ENCODE measurements around the gene ACKR3. TPM values are rescaled to one million over a fixed set of nuclear protein-coding genes. Genes with fewer than 3 reads are reported as not detected.

Gene ACKR3
- total and polyA plus RNA-seq, 2 of the 4 experiments (the other 2 are of a cell fraction): not detected

- intact Hi-C loops (cut with micrococcal nuclease): loop anchor here (5.0 kb wide), 1 partner anchor 459 kb away; no protein-coding TSS in a partner anchor
- CTCF ChIA-PET: no interaction called here
- no peak overlapping the region for H4K5ac ChIP-seq (ENCODE audit: low read depth, low read length)
- in situ Hi-C loops (cut with MboI; ENCODE audit: low sequenced_read_pairs): no loop called here
- no peak overlapping the region for H3K18ac ChIP-seq (ENCODE audit: low read depth, low read length)
- BruUV-seq (replicated peaks): no TSS peak
- H3K4me2 ChIP-seq (ENCODE audit: low read depth, low read length): peak overlapping the region; percentile 59; the same call in 1 of the 2 replicates
- H3K4me1 ChIP-seq (ENCODE audit: control insufficient read depth, insufficient read depth, low read length): no peaks in the 10 kb centered on the region; the same call in 1 of the 2 replicates
- no peak overlapping the region for H2BK15ac ChIP-seq (ENCODE audit: low read depth, low read length)
- no peak overlapping the region for H4K8ac ChIP-seq (ENCODE audit: low read depth in 2 of 2, low read length in 2 of 2)
- H3K56ac ChIP-seq (ENCODE audit: extremely low read depth, insufficient read depth, low read length): no peak overlapping the region
- H3K23ac ChIP-seq (ENCODE audit: low read depth, low read length): no peak overlapping the region
- H3K27me3 ChIP-seq (ENCODE audit: control insufficient read depth, insufficient read depth, low read length): peaks cover 60% of the 10 kb centered on the region
- no peaks in the 10 kb centered on the region; the same call in 1 of the 2 replicates for H3K9me3 ChIP-seq (ENCODE audit: control insufficient read depth, insufficient read depth, low read length)
- H2BK120ac ChIP-seq (ENCODE audit: low read depth, low read length): no peak overlapping the region
- H2AK5ac ChIP-seq (ENCODE audit: low read depth, low read length): no peak overlapping the region
- H3K14ac ChIP-seq (replicated peaks; ENCODE audit: low read depth, low read length): no peak overlapping the region
- ATAC-seq (ENCODE audit: low read depth): peak; percentile 21; the same call in 1 of the 2 replicates
- no peaks in the 10 kb centered on the region for H3K36me3 ChIP-seq (ENCODE audit: control insufficient read depth, insufficient read depth, low read length)
- 9% methylated on average over 19 of the region's 49 CpGs; no CpG with 5 or more reads in 1 of the 2 experiments for WGBS, 2 experiments (ENCODE audit: extremely low coverage in 2 of 2, insufficient read length in 1 of 2)
- no peak overlapping the region for H2BK20ac ChIP-seq (ENCODE audit: low read depth, low read length)
- H2AK9ac ChIP-seq (replicated peaks; ENCODE audit: low read depth, low read length, poor library complexity): no peak overlapping the region
- DNase-seq: no peak
- dilution Hi-C loops (cut with HindIII; ENCODE audit: low sequenced_read_pairs, unreplicated experiment): no loop called here
- H3K4ac ChIP-seq (ENCODE audit: low read depth, low read length): no peak overlapping the region
- no peaks in the 10 kb centered on the region for H4K20me1 ChIP-seq (ENCODE audit: insufficient read depth, low read length)
- H2AFZ ChIP-seq (replicated peaks; ENCODE audit: low read length, poor library complexity): no peak overlapping the region
- no peak overlapping the region for H2BK5ac ChIP-seq (ENCODE audit: low read depth, low read length, poor library complexity, severe bottlenecking)
- H4K91ac ChIP-seq (ENCODE audit: insufficient read depth, low read depth, low read length): no peak overlapping the region
- no peaks in the 10 kb centered on the region for H3K79me1 ChIP-seq (ENCODE audit: low read depth in 1 of 2, low read length in 2 of 2)
- POLR2A ChIA-PET (ENCODE audit: unreplicated experiment): no interaction called here
- H3K9me1 ChIP-seq (ENCODE audit: insufficient read depth, low read length): no peaks in the 10 kb centered on the region
- H3K9ac ChIP-seq (ENCODE audit: low read depth, low read length): no peak overlapping the region
- H3K27ac ChIP-seq (ENCODE audit: insufficient read depth, low read length): no peak overlapping the region
- no peak overlapping the region for H3K4me3 ChIP-seq (ENCODE audit: insufficient read depth, low read depth, low read length)
- TF ChIP-seq NFE2L2 (IDR thresholded peaks at IDR 0.05; ENCODE audit: low read depth, low read length) (no peak), MXI1 (IDR thresholded peaks at IDR 0.05; ENCODE audit: borderline replicate concordance, low read depth, low read length) (no peak), CHD1 (IDR thresholded peaks at IDR 0.05; ENCODE audit: low read depth, low read length) (no peak), RAD21 (IDR thresholded peaks at IDR 0.05; ENCODE audit: low read length) (no peak), RFX5 (IDR thresholded peaks at IDR 0.05; ENCODE audit: low read depth, low read length) (no peak), USF2 (IDR thresholded peaks at IDR 0.05; ENCODE audit: low read depth, low read length) (no peak), POLR2A (IDR thresholded peaks at IDR 0.05; ENCODE audit: low read depth, low read length) (no peak), MAZ (IDR thresholded peaks at IDR 0.05; ENCODE audit: borderline replicate concordance, low read depth, low read length) (no peak), BHLHE40 (IDR thresholded peaks at IDR 0.05; ENCODE audit: low read depth, low read length) (no peak), MAFK (IDR thresholded peaks at IDR 0.05; ENCODE audit: low read depth, low read length) (no peak), RCOR1 (IDR thresholded peaks at IDR 0.05; ENCODE audit: insufficient replicate concordance, low read length) (no peak), SMC3 (IDR thresholded peaks at IDR 0.05; ENCODE audit: low read depth, low read length) (no peak), FOS (IDR thresholded peaks at IDR 0.05; ENCODE audit: low read depth, low read length) (no peak)
- TF ChIP-seq, protein P1, sequence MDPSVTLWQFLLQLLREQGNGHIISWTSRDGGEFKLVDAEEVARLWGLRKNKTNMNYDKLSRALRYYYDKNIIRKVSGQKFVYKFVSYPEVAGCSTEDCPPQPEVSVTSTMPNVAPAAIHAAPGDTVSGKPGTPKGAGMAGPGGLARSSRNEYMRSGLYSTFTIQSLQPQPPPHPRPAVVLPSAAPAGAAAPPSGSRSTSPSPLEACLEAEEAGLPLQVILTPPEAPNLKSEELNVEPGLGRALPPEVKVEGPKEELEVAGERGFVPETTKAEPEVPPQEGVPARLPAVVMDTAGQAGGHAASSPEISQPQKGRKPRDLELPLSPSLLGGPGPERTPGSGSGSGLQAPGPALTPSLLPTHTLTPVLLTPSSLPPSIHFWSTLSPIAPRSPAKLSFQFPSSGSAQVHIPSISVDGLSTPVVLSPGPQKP (IDR thresholded peaks at IDR 0.05; ENCODE audit: borderline replicate concordance, low read depth, low read length): no peak
- TF ChIP-seq, protein P2, sequence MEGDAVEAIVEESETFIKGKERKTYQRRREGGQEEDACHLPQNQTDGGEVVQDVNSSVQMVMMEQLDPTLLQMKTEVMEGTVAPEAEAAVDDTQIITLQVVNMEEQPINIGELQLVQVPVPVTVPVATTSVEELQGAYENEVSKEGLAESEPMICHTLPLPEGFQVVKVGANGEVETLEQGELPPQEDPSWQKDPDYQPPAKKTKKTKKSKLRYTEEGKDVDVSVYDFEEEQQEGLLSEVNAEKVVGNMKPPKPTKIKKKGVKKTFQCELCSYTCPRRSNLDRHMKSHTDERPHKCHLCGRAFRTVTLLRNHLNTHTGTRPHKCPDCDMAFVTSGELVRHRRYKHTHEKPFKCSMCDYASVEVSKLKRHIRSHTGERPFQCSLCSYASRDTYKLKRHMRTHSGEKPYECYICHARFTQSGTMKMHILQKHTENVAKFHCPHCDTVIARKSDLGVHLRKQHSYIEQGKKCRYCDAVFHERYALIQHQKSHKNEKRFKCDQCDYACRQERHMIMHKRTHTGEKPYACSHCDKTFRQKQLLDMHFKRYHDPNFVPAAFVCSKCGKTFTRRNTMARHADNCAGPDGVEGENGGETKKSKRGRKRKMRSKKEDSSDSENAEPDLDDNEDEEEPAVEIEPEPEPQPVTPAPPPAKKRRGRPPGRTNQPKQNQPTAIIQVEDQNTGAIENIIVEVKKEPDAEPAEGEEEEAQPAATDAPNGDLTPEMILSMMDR (conservative IDR thresholded peaks at IDR 0.05; ENCODE audit: low read depth, low read length): no peak
These were observed 1.3 kb upstream of the ACKR3 start for GRCh38 chr2:236568068-236568921.
